Measurements from ENCODE around the gene PM20D1. TPM values are rescaled to one million over a fixed set of nuclear protein-coding genes. Genes with fewer than 3 reads are reported as not detected.
"Not testable (repeated sequence)": the region's sequence is repeated elsewhere in the genome, so short reads cannot be mapped to it uniquely, and the experiment has no call there.

Gene PM20D1
- polyA plus RNA-seq, 6 donors from 2014 or later = 0.43 to 3.0 (median 1.0) TPM; not detected in 1

GRCh38 chr1:205870236-205870635, 20.3 kb upstream of the PM20D1 start:
- no peaks in the 10 kb centered on the region for H3K9me3 Mint-ChIP-seq
- H3K36me3 Mint-ChIP-seq = no peaks in the 10 kb centered on the region
- no peak overlapping the region for H3K27ac Mint-ChIP-seq
- no peaks in the 10 kb centered on the region for H3K27me3 Mint-ChIP-seq
- no peak overlapping the region for H3K4me3 Mint-ChIP-seq
- H3K4me1 Mint-ChIP-seq = peaks cover 0 to 1% (median 0%) of the 10 kb centered on the region in 3 donors
- ATAC-seq (ENCODE audit: low read depth in 2 of 2) = no peak
- no peak for DNase-seq

GRCh38 chr1:205861540-205861939, 11.6 kb upstream of the PM20D1 start:
- H3K9me3 Mint-ChIP-seq = peaks cover 2 to 28% (median 9%) of the 10 kb centered on the region in 7 donors
- H3K27me3 Mint-ChIP-seq = no peaks in the 10 kb centered on the region
- ATAC-seq (ENCODE audit: low read depth in 2 of 2) = no peak
- no peak overlapping the region for H3K4me3 Mint-ChIP-seq
- H3K27ac Mint-ChIP-seq = no peak overlapping the region
- H3K4me1 Mint-ChIP-seq = peaks cover 16 to 33% (median 32%) of the 10 kb centered on the region in 3 donors
- peaks cover 0 to 5% of the 10 kb centered on the region in 2 donors for H3K36me3 Mint-ChIP-seq
- DNase-seq = no peak

GRCh38 chr1:205858141-205858961, 8.4 kb upstream of the PM20D1 start:
- ATAC-seq (ENCODE audit: low read depth in 2 of 2) = no peak
- Mint-ChIP-seq H3K27me3 (no peaks in the 10 kb centered on the region), H3K36me3 (peaks cover 8 to 12% of the 10 kb centered on the region in 2 donors), H3K4me1 (peaks cover 16 to 33% (median 32%) of the 10 kb centered on the region in 3 donors), H3K9me3 (peaks cover 12 to 39% (median 20%) of the 10 kb centered on the region in 7 donors), H3K4me3 (peak overlapping the region in 7 of 8 donors; percentile 1 to 83 (median 52)), H3K27ac (peak overlapping the region in 4 of 6 donors; percentile 10 to 90 (median 58))
- no peak for DNase-seq

GRCh38 chr1:205857501-205857900, 7.6 kb upstream of the PM20D1 start:
- not testable (repeated sequence) for DNase-seq; H3K27me3 Mint-ChIP-seq; ATAC-seq (ENCODE audit: low read depth in 2 of 2)
- Mint-ChIP-seq H3K4me3 (peak overlapping the region in 4 of 8 donors; percentile 3 to 83 (median 30)), H3K36me3 (peaks cover 8 to 12% of the 10 kb centered on the region in 2 donors), H3K9me3 (peaks cover 12 to 35% (median 20%) of the 10 kb centered on the region in 7 donors), H3K4me1 (peaks cover 16 to 33% (median 32%) of the 10 kb centered on the region in 3 donors), H3K27ac (peak overlapping the region in 3 of 6 donors; percentile 29 to 90 (median 85))

- Mint-ChIP-seq H3K36me3 (peaks cover 8 to 12% of the 10 kb centered on the region in 2 donors), H3K4me1 (peaks cover 16 to 33% (median 32%) of the 10 kb centered on the region in 3 donors), H3K27me3 (no peaks in the 10 kb centered on the region), H3K4me3 (peak overlapping the region in 1 of 8 donors; percentile 7), H3K9me3 (peaks cover 12 to 29% (median 17%) of the 10 kb centered on the region in 7 donors), H3K27ac (no peak overlapping the region)
- ATAC-seq (ENCODE audit: low read depth in 2 of 2) = no peak
- DNase-seq = no peak
Observed at GRCh38 chr1:205856433-205856832, 6.5 kb upstream of the PM20D1 start.

- H3K27me3 Mint-ChIP-seq = no peaks in the 10 kb centered on the region
- no peak overlapping the region for H3K4me3 Mint-ChIP-seq
- no peak for DNase-seq
- peaks cover 4 to 26% (median 13%) of the 10 kb centered on the region in 3 donors for H3K4me1 Mint-ChIP-seq
- H3K36me3 Mint-ChIP-seq = peaks cover 7 to 8% of the 10 kb centered on the region in 2 donors
- H3K27ac Mint-ChIP-seq = no peak overlapping the region
- no peak for ATAC-seq (ENCODE audit: low read depth in 2 of 2)
- peaks cover 12 to 20% (median 15%) of the 10 kb centered on the region in 7 donors for H3K9me3 Mint-ChIP-seq
Observed at GRCh38 chr1:205852969-205853368, 3.0 kb upstream of the PM20D1 start.

- no peak overlapping the region for H3K4me3 Mint-ChIP-seq
- H3K27ac Mint-ChIP-seq = no peak overlapping the region
- H3K4me1 Mint-ChIP-seq = peaks cover 0 to 16% (median 3%) of the 10 kb centered on the region in 3 donors
- H3K27me3 Mint-ChIP-seq = no peaks in the 10 kb centered on the region
- H3K36me3 Mint-ChIP-seq = peaks cover 7 to 8% of the 10 kb centered on the region in 2 donors
- DNase-seq (no peak), ATAC-seq (ENCODE audit: low read depth in 2 of 2) (no peak)
- H3K9me3 Mint-ChIP-seq = peaks cover 11 to 16% (median 15%) of the 10 kb centered on the region in 7 donors
Observed at GRCh38 chr1:205851993-205852392, 2.1 kb upstream of the PM20D1 start.

GRCh38 chr1:205843036-205843859, 6.7 kb downstream of the PM20D1 start:
- peak overlapping the region in 1 of 6 donors; percentile 44 for H3K27ac Mint-ChIP-seq
- ATAC-seq (ENCODE audit: low read depth in 2 of 2) = no peak
- no peaks in the 10 kb centered on the region for H3K4me1 Mint-ChIP-seq
- no peaks in the 10 kb centered on the region for H3K9me3 Mint-ChIP-seq
- no peaks in the 10 kb centered on the region for H3K27me3 Mint-ChIP-seq
- no peak for DNase-seq
- H3K4me3 Mint-ChIP-seq = no peak overlapping the region
- peaks cover 0 to 8% of the 10 kb centered on the region in 2 donors for H3K36me3 Mint-ChIP-seq

- ATAC-seq (ENCODE audit: low read depth in 2 of 2) = no peak
- no peaks in the 10 kb centered on the region for H3K4me1 Mint-ChIP-seq
- no peaks in the 10 kb centered on the region for H3K27me3 Mint-ChIP-seq
- H3K9me3 Mint-ChIP-seq = no peaks in the 10 kb centered on the region
- no peak overlapping the region for H3K4me3 Mint-ChIP-seq
- H3K27ac Mint-ChIP-seq = no peak overlapping the region
- no peak for DNase-seq
- H3K36me3 Mint-ChIP-seq = peaks cover 0 to 8% of the 10 kb centered on the region in 2 donors
Observed at GRCh38 chr1:205842229-205842628, 7.7 kb downstream of the PM20D1 start.

GRCh38 chr1:205840146-205840923, 9.6 kb downstream of the PM20D1 start:
- Mint-ChIP-seq H3K27ac (no peak overlapping the region), H3K36me3 (peaks cover 4 to 8% of the 10 kb centered on the region in 2 donors)

GRCh38 chr1:205837382-205837970, 12.5 kb downstream of the PM20D1 start:
- Mint-ChIP-seq H3K27me3 (no peaks in the 10 kb centered on the region), H3K36me3 (peaks cover 0 to 4% of the 10 kb centered on the region in 2 donors), H3K27ac (no peak overlapping the region), H3K4me3 (no peak overlapping the region), H3K4me1 (peaks cover 0 to 2% (median 0%) of the 10 kb centered on the region in 3 donors), H3K9me3 (no peaks in the 10 kb centered on the region)
- DNase-seq (no peak), ATAC-seq (ENCODE audit: low read depth in 2 of 2) (no peak)

More at GRCh38 chr1:205840146-205840923, 9.6 kb downstream of the PM20D1 start:
- H3K9me3 Mint-ChIP-seq = no peaks in the 10 kb centered on the region
- H3K4me1 Mint-ChIP-seq = no peaks in the 10 kb centered on the region
- no peak for ATAC-seq (ENCODE audit: low read depth in 2 of 2)
- no peak for DNase-seq
- no peak overlapping the region for H3K4me3 Mint-ChIP-seq
- no peaks in the 10 kb centered on the region for H3K27me3 Mint-ChIP-seq

GRCh38 chr1:205834751-205835150, 15.2 kb downstream of the PM20D1 start:
- H3K4me3 Mint-ChIP-seq = no peak overlapping the region
- peaks cover 0 to 9% (median 3%) of the 10 kb centered on the region in 3 donors for H3K4me1 Mint-ChIP-seq
- H3K27ac Mint-ChIP-seq = no peak overlapping the region
- DNase-seq = no peak
- no peaks in the 10 kb centered on the region for H3K9me3 Mint-ChIP-seq
- H3K27me3 Mint-ChIP-seq = no peaks in the 10 kb centered on the region
- H3K36me3 Mint-ChIP-seq = peaks cover 0 to 4% of the 10 kb centered on the region in 2 donors
- ATAC-seq (ENCODE audit: low read depth in 2 of 2) = no peak

Measured in naive B cell (primary cell).